Ishikawa (cell line): ENCODE data around the gene MED31.

ENCODE experiments used
- CEBPB ChIP-seq: IDR thresholded peaks from 2 replicates; pipeline ENCODE4 v1.6.1; 2012
- EP300 ChIP-seq: IDR thresholded peaks from 2 replicates; pipeline ENCODE4 v1.6.1; 2012; ENCODE audit warnings: borderline replicate concordance
- FOXM1 ChIP-seq: IDR thresholded peaks from 2 replicates; pipeline ENCODE4 v1.6.1; 2012; ENCODE audit warnings: low read depth, borderline replicate concordance
- NFIC ChIP-seq: IDR thresholded peaks from 2 replicates; pipeline ENCODE4 v1.6.1; 2012
- REST ChIP-seq: IDR thresholded peaks from 2 replicates; pipeline ENCODE4 v1.6.1; 2012; ENCODE audit warnings: low read depth, mild to moderate bottlenecking
- TAF1 ChIP-seq: IDR thresholded peaks from 2 replicates; pipeline ENCODE4 v1.6.1; 2012; ENCODE audit warnings: low read depth, mild to moderate bottlenecking
- TEAD4 ChIP-seq: IDR thresholded peaks from 2 replicates; pipeline ENCODE4 v1.6.1; 2012

GRCh38 chr17:6670571-6670970 lies 19.2 kb upstream of the MED31 start:
- TF ChIP-seq TAF1 (no peak), CEBPB (no peak), REST (no peak), EP300 (no peak), FOXM1 (no peak), TEAD4 (no peak), NFIC (no peak)
